RKO (cell line): ENCODE results near the gene CEP112.
"Not testable (repeated sequence)": the region's sequence is repeated elsewhere in the genome, so short reads cannot be mapped to it uniquely, and the experiment has no call there.

Source experiments
- DNase-seq: peaks from one replicate; pipeline ENCODE4 v3.0.0-alpha.2; 2016; ENCODE audit warnings: low spot score

CEP112 gene

GRCh38 chr17:65886315-65887245, 305.4 kb downstream of the CEP112 start:
- no peak for DNase-seq

- DNase-seq = no peak
These were observed 306.2 kb downstream of the CEP112 start for GRCh38 chr17:65885541-65886312.

GRCh38 chr17:65876985-65877384, 314.9 kb downstream of the CEP112 start:
- no peak for DNase-seq

- no peak for DNase-seq
These were observed 323.1 kb downstream of the CEP112 start for GRCh38 chr17:65868881-65869280.

- DNase-seq = no peak
These were observed 324.9 kb downstream of the CEP112 start for GRCh38 chr17:65867014-65867413.

- DNase-seq = no peak
These were observed 326.1 kb downstream of the CEP112 start for GRCh38 chr17:65865715-65866425.

- peak; percentile 2 for DNase-seq
These were observed 327.5 kb downstream of the CEP112 start for GRCh38 chr17:65864394-65864793.

- no peak for DNase-seq
These were observed 334.2 kb downstream of the CEP112 start for GRCh38 chr17:65857718-65858117.

GRCh38 chr17:65856865-65857264, 335.1 kb downstream of the CEP112 start:
- DNase-seq = no peak

GRCh38 chr17:65855675-65856074, 336.3 kb downstream of the CEP112 start:
- DNase-seq = no peak

- no peak for DNase-seq
These were observed 336.7 kb downstream of the CEP112 start for GRCh38 chr17:65855245-65855644.

GRCh38 chr17:65853816-65854215, 338.1 kb downstream of the CEP112 start:
- DNase-seq = no peak

- DNase-seq = no peak
These were observed 339.0 kb downstream of the CEP112 start for GRCh38 chr17:65852911-65853310.

- no peak for DNase-seq
These were observed 339.8 kb downstream of the CEP112 start for GRCh38 chr17:65851965-65852736.

GRCh38 chr17:65850486-65850885, 341.4 kb downstream of the CEP112 start:
- peak; percentile 63 for DNase-seq

GRCh38 chr17:65848751-65849150, 343.2 kb downstream of the CEP112 start:
- no peak for DNase-seq

- DNase-seq = no peak
These were observed 350.8 kb downstream of the CEP112 start for GRCh38 chr17:65841089-65841488.

GRCh38 chr17:65837232-65837631, 354.7 kb downstream of the CEP112 start:
- not testable (repeated sequence) for DNase-seq

- no peak for DNase-seq
These were observed 358.7 kb downstream of the CEP112 start for GRCh38 chr17:65833214-65833613.

- DNase-seq = no peak
These were observed 361.6 kb downstream of the CEP112 start for GRCh38 chr17:65830356-65830755.

GRCh38 chr17:65826577-65826976, 365.4 kb downstream of the CEP112 start:
- DNase-seq = not testable (repeated sequence)

- DNase-seq = no peak
These were observed 367.0 kb downstream of the CEP112 start for GRCh38 chr17:65824901-65825300.
